ENCODE measurements around the gene CANX. TPM values are rescaled to one million over a fixed set of nuclear protein-coding genes. Genes with fewer than 3 reads are reported as not detected.

CANX gene
- total RNA-seq, 2 experiments from 2014 or later: 352 to 366 TPM

- H3K27me3 Mint-ChIP-seq (ENCODE audit: low read depth): no peaks in the 10 kb centered on the region
- H3K9me3 Mint-ChIP-seq (ENCODE audit: insufficient read depth): no peaks in the 10 kb centered on the region
- ChIA-PET CTCF (no interaction called here), POLR2A (no interaction called here)
- no peak for DNase-seq
- no peak overlapping the region for H3K27ac Mint-ChIP-seq
- H3K4me3 Mint-ChIP-seq: no peak overlapping the region
- peaks cover 3% of the 10 kb centered on the region for H3K36me3 Mint-ChIP-seq (ENCODE audit: low read depth)
- no peak for ATAC-seq
- H3K4me1 Mint-ChIP-seq (ENCODE audit: low read depth): peaks cover 59% of the 10 kb centered on the region
Measured at GRCh38 chr5:179758955-179759354, 60.2 kb downstream of the CANX start.

- Mint-ChIP-seq H3K27me3 (ENCODE audit: low read depth) (no peaks in the 10 kb centered on the region), H3K4me1 (ENCODE audit: low read depth) (peaks cover 51% of the 10 kb centered on the region), H3K27ac (peak overlapping the region; percentile 53), H3K9me3 (ENCODE audit: insufficient read depth) (no peaks in the 10 kb centered on the region), H3K4me3 (no peak overlapping the region), H3K36me3 (ENCODE audit: low read depth) (peaks cover 3% of the 10 kb centered on the region)
- no peak for ATAC-seq
- DNase-seq: no peak
- CTCF ChIA-PET: no interaction called here
- POLR2A ChIA-PET: interaction anchor here (0.9 kb wide), 1 partner anchor 34 kb away, joined by 3 read pairs; the partner anchor contains the start of gene LTC4S
Measured at GRCh38 chr5:179759581-179760551, 61.1 kb downstream of the CANX start.

GRCh38 chr5:179762079-179762780, 63.5 kb downstream of the CANX start:
- Mint-ChIP-seq H3K9me3 (ENCODE audit: insufficient read depth) (no peaks in the 10 kb centered on the region), H3K27me3 (ENCODE audit: low read depth) (no peaks in the 10 kb centered on the region), H3K4me3 (no peak overlapping the region), H3K4me1 (ENCODE audit: low read depth) (peaks cover 44% of the 10 kb centered on the region), H3K27ac (peak overlapping the region; percentile 63), H3K36me3 (ENCODE audit: low read depth) (peaks cover 16% of the 10 kb centered on the region)
- peak; percentile 66 for DNase-seq
- peak; percentile 70 for ATAC-seq
- ChIA-PET POLR2A (interaction anchor here (1.6 kb wide), 1 partner anchor 84 kb away, joined by 6 read pairs; no protein-coding TSS in a partner anchor), CTCF (interaction anchor here (0.5 to 3.6 kb wide), 29 partner anchors 7 to 553 kb away, joined by 3 to 48 read pairs (median 5); partner anchors contain the start of genes LTC4S and MAML1)

GRCh38 chr5:179762781-179763176, 64.0 kb downstream of the CANX start:
- H3K4me1 Mint-ChIP-seq (ENCODE audit: low read depth): peaks cover 45% of the 10 kb centered on the region
- POLR2A ChIA-PET: interaction anchor here (0.7 to 1.6 kb wide), 2 partner anchors 85 to 596 kb away, joined by 3 to 6 read pairs; no protein-coding TSS in a partner anchor
- H3K9me3 Mint-ChIP-seq (ENCODE audit: insufficient read depth): no peaks in the 10 kb centered on the region
- no peak overlapping the region for H3K27ac Mint-ChIP-seq
- CTCF ChIA-PET: interaction anchor here (0.5 to 3.6 kb wide), 33 partner anchors 8 to 553 kb away, joined by 3 to 48 read pairs (median 4); partner anchors contain the start of genes LTC4S, MAML1 and SQSTM1
- H3K27me3 Mint-ChIP-seq (ENCODE audit: low read depth): no peaks in the 10 kb centered on the region
- H3K36me3 Mint-ChIP-seq (ENCODE audit: low read depth): peaks cover 16% of the 10 kb centered on the region
- ATAC-seq: no peak
- no peak for DNase-seq
- H3K4me3 Mint-ChIP-seq: no peak overlapping the region

- Mint-ChIP-seq H3K27me3 (ENCODE audit: low read depth) (no peaks in the 10 kb centered on the region), H3K4me1 (ENCODE audit: low read depth) (peaks cover 47% of the 10 kb centered on the region), H3K9me3 (ENCODE audit: insufficient read depth) (no peaks in the 10 kb centered on the region), H3K36me3 (ENCODE audit: low read depth) (peaks cover 16% of the 10 kb centered on the region), H3K27ac (no peak overlapping the region), H3K4me3 (no peak overlapping the region)
- DNase-seq (peak; percentile 67), ATAC-seq (peak; percentile 54)
- ChIA-PET POLR2A (interaction anchor here (0.7 to 1.6 kb wide), 2 partner anchors 86 to 595 kb away, joined by 3 to 6 read pairs; no protein-coding TSS in a partner anchor), CTCF (interaction anchor here (0.6 to 3.6 kb wide), 32 partner anchors 8 to 552 kb away, joined by 3 to 48 read pairs (median 4); partner anchors contain the start of genes LTC4S, MAML1 and SQSTM1)
Measured at GRCh38 chr5:179763215-179763945, 64.6 kb downstream of the CANX start.

- ChIA-PET CTCF (interaction anchor here (1.1 to 3.6 kb wide), 8 partner anchors 9 to 108 kb away, joined by 3 to 48 read pairs (median 7); partner anchors contain the start of gene LTC4S), POLR2A (no interaction called here)
Measured at GRCh38 chr5:179764056-179764455, 65.3 kb downstream of the CANX start.

GRCh38 chr5:179765400-179765799, 66.6 kb downstream of the CANX start:
- Mint-ChIP-seq H3K9me3 (ENCODE audit: insufficient read depth) (no peaks in the 10 kb centered on the region), H3K27ac (no peak overlapping the region), H3K27me3 (ENCODE audit: low read depth) (no peaks in the 10 kb centered on the region), H3K4me3 (no peak overlapping the region), H3K36me3 (ENCODE audit: low read depth) (peaks cover 28% of the 10 kb centered on the region), H3K4me1 (ENCODE audit: low read depth) (peaks cover 33% of the 10 kb centered on the region)
- CTCF ChIA-PET: no interaction called here
- DNase-seq: no peak
- POLR2A ChIA-PET: no interaction called here
- no peak for ATAC-seq

More at GRCh38 chr5:179764056-179764455, 65.3 kb downstream of the CANX start:
- ATAC-seq (no peak), DNase-seq (no peak)
- Mint-ChIP-seq H3K27ac (no peak overlapping the region), H3K4me1 (ENCODE audit: low read depth) (peaks cover 45% of the 10 kb centered on the region), H3K4me3 (no peak overlapping the region), H3K36me3 (ENCODE audit: low read depth) (peaks cover 20% of the 10 kb centered on the region), H3K9me3 (ENCODE audit: insufficient read depth) (no peaks in the 10 kb centered on the region), H3K27me3 (ENCODE audit: low read depth) (no peaks in the 10 kb centered on the region)

GRCh38 chr5:179766021-179766725, 67.4 kb downstream of the CANX start:
- POLR2A ChIA-PET: no interaction called here
- Mint-ChIP-seq H3K4me1 (ENCODE audit: low read depth) (peaks cover 31% of the 10 kb centered on the region), H3K9me3 (ENCODE audit: insufficient read depth) (no peaks in the 10 kb centered on the region), H3K27me3 (ENCODE audit: low read depth) (no peaks in the 10 kb centered on the region), H3K4me3 (no peak overlapping the region), H3K36me3 (ENCODE audit: low read depth) (peaks cover 36% of the 10 kb centered on the region), H3K27ac (no peak overlapping the region)
- ATAC-seq: no peak
- DNase-seq: no peak
- CTCF ChIA-PET: interaction anchor here (1.9 kb wide), 1 partner anchor 11 kb away, joined by 6 read pairs; no protein-coding TSS in a partner anchor

GRCh38 chr5:179766726-179767455, 68.1 kb downstream of the CANX start:
- POLR2A ChIA-PET: no interaction called here
- CTCF ChIA-PET: interaction anchor here (1.9 kb wide), 1 partner anchor 11 kb away, joined by 6 read pairs; no protein-coding TSS in a partner anchor
- DNase-seq (no peak), ATAC-seq (no peak)
- H3K36me3 Mint-ChIP-seq (ENCODE audit: low read depth): peaks cover 36% of the 10 kb centered on the region
- H3K4me3 Mint-ChIP-seq: no peak overlapping the region
- no peaks in the 10 kb centered on the region for H3K27me3 Mint-ChIP-seq (ENCODE audit: low read depth)
- H3K27ac Mint-ChIP-seq: no peak overlapping the region
- H3K9me3 Mint-ChIP-seq (ENCODE audit: insufficient read depth): no peaks in the 10 kb centered on the region
- peaks cover 25% of the 10 kb centered on the region for H3K4me1 Mint-ChIP-seq (ENCODE audit: low read depth)

- no peak for DNase-seq
- POLR2A ChIA-PET: no interaction called here
- Mint-ChIP-seq H3K36me3 (ENCODE audit: low read depth) (peaks cover 40% of the 10 kb centered on the region), H3K27me3 (ENCODE audit: low read depth) (no peaks in the 10 kb centered on the region), H3K27ac (no peak overlapping the region), H3K4me3 (no peak overlapping the region), H3K9me3 (ENCODE audit: insufficient read depth) (no peaks in the 10 kb centered on the region), H3K4me1 (ENCODE audit: low read depth) (peaks cover 18% of the 10 kb centered on the region)
- no peak for ATAC-seq
- CTCF ChIA-PET: interaction anchor here (0.9 to 1.9 kb wide), 2 partner anchors 9 to 12 kb away, joined by 3 to 6 read pairs; no protein-coding TSS in a partner anchor
Measured at GRCh38 chr5:179767496-179768100, 68.8 kb downstream of the CANX start.
